ENCODE results near the gene ASTL. TPM values are rescaled to one million over a fixed set of nuclear protein-coding genes. Genes with fewer than 3 reads are reported as not detected.

Gene ASTL
- total RNA-seq, 1 donor from 2014 or later: not detected

DNA sequence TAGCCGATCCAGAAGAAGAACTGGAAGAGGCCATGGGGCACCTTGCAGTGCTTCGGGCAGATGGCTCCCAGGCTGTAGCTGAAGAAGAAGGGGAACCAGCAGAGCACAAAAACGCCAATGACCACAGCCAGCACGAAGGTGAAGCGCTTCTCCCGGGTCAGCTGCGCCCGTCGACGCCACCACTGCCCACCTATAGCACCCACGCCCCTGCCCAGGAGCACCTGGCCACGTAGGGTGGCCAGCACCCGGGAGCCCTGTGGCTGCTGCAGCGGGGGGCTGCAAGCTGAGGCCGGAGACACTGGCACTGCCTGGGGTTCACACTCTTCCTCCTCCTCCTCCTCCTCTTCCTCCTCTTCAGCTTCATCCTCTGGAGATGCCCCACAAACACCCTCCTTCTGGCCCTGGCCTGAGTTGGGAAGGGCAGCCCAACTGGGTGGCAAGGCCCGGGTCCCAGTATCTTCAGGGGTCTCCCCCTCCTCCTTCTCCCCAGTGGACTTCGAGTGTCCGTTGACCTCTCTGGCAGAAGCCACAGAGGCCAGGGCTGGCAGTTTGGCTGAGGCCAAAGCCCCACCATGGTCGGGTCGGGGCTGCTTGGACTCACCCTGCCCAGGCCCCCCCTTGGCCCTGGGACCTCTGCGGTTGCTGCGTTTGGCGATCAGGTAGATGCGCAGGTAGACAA, 23.3 kb downstream of the ASTL start:
- peaks cover 12% of the 10 kb centered on the region for H3K36me3 Mint-ChIP-seq (ENCODE audit: unreplicated experiment)
- H3K4me1 Mint-ChIP-seq (ENCODE audit: low read depth, unreplicated experiment): peaks cover 2% of the 10 kb centered on the region
- H3K27ac Mint-ChIP-seq (ENCODE audit: unreplicated experiment): no peak overlapping the region
- peaks cover 13% of the 10 kb centered on the region for H3K27me3 Mint-ChIP-seq (ENCODE audit: unreplicated experiment)
- DNase-seq: no peak
- TF ChIP-seq, protein P1, sequence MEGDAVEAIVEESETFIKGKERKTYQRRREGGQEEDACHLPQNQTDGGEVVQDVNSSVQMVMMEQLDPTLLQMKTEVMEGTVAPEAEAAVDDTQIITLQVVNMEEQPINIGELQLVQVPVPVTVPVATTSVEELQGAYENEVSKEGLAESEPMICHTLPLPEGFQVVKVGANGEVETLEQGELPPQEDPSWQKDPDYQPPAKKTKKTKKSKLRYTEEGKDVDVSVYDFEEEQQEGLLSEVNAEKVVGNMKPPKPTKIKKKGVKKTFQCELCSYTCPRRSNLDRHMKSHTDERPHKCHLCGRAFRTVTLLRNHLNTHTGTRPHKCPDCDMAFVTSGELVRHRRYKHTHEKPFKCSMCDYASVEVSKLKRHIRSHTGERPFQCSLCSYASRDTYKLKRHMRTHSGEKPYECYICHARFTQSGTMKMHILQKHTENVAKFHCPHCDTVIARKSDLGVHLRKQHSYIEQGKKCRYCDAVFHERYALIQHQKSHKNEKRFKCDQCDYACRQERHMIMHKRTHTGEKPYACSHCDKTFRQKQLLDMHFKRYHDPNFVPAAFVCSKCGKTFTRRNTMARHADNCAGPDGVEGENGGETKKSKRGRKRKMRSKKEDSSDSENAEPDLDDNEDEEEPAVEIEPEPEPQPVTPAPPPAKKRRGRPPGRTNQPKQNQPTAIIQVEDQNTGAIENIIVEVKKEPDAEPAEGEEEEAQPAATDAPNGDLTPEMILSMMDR (IDR thresholded peaks at IDR 0.05; ENCODE audit: partially characterized antibody, unreplicated experiment): no peak
- H3K4me3 Mint-ChIP-seq (ENCODE audit: unreplicated experiment): peak overlapping the region; percentile 55
- peaks cover 10% of the 10 kb centered on the region for H3K9me3 Mint-ChIP-seq (ENCODE audit: unreplicated experiment)

GRCh38 chr2:96114546-96114902, 23.8 kb downstream of the ASTL start:
- H3K9me3 Mint-ChIP-seq (ENCODE audit: unreplicated experiment): peaks cover 10% of the 10 kb centered on the region
- peaks cover 12% of the 10 kb centered on the region for H3K27me3 Mint-ChIP-seq (ENCODE audit: unreplicated experiment)
- peaks cover 2% of the 10 kb centered on the region for H3K4me1 Mint-ChIP-seq (ENCODE audit: low read depth, unreplicated experiment)
- H3K4me3 Mint-ChIP-seq (ENCODE audit: unreplicated experiment): no peak overlapping the region
- TF ChIP-seq, protein P1 (IDR thresholded peaks at IDR 0.05; ENCODE audit: partially characterized antibody, unreplicated experiment): no peak
- peaks cover 12% of the 10 kb centered on the region for H3K36me3 Mint-ChIP-seq (ENCODE audit: unreplicated experiment)
- H3K27ac Mint-ChIP-seq (ENCODE audit: unreplicated experiment): no peak overlapping the region
- no peak for DNase-seq

- peaks cover 10% of the 10 kb centered on the region for H3K36me3 Mint-ChIP-seq (ENCODE audit: unreplicated experiment)
- H3K4me3 Mint-ChIP-seq (ENCODE audit: unreplicated experiment): no peak overlapping the region
- H3K9me3 Mint-ChIP-seq (ENCODE audit: unreplicated experiment): peaks cover 8% of the 10 kb centered on the region
- TF ChIP-seq, protein P1 (IDR thresholded peaks at IDR 0.05; ENCODE audit: partially characterized antibody, unreplicated experiment): no peak
- H3K27me3 Mint-ChIP-seq (ENCODE audit: unreplicated experiment): peaks cover 12% of the 10 kb centered on the region
- peaks cover 7% of the 10 kb centered on the region for H3K4me1 Mint-ChIP-seq (ENCODE audit: low read depth, unreplicated experiment)
- DNase-seq: no peak
- H3K27ac Mint-ChIP-seq (ENCODE audit: unreplicated experiment): no peak overlapping the region
Observed at GRCh38 chr2:96113951-96114350, 24.4 kb downstream of the ASTL start.

DNA sequence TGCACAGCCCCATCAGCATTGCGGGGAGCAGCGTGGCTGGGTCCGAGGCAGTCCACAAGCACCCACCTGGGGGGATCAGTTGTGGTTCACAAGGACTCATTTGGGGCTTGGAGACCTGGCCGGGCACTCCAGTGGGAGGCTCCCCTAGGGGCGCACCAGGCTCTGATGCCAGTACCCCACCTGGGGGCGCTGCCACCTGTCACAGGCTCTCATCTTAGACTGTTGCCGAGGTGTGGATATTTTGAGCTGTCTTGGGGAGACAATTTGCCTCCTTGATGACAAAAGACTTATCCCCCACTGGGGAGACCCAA, 25.0 kb downstream of the ASTL start:
- TF ChIP-seq, protein P1 (IDR thresholded peaks at IDR 0.05; ENCODE audit: partially characterized antibody, unreplicated experiment): no peak
- H3K27me3 Mint-ChIP-seq (ENCODE audit: unreplicated experiment): peaks cover 10% of the 10 kb centered on the region
- no peak for DNase-seq
- peaks cover 7% of the 10 kb centered on the region for H3K36me3 Mint-ChIP-seq (ENCODE audit: unreplicated experiment)
- H3K27ac Mint-ChIP-seq (ENCODE audit: unreplicated experiment): no peak overlapping the region
- peak overlapping the region; percentile 15 for H3K4me3 Mint-ChIP-seq (ENCODE audit: unreplicated experiment)
- H3K4me1 Mint-ChIP-seq (ENCODE audit: low read depth, unreplicated experiment): peaks cover 9% of the 10 kb centered on the region
- peaks cover 8% of the 10 kb centered on the region for H3K9me3 Mint-ChIP-seq (ENCODE audit: unreplicated experiment)

- peaks cover 8% of the 10 kb centered on the region for H3K9me3 Mint-ChIP-seq (ENCODE audit: unreplicated experiment)
- H3K36me3 Mint-ChIP-seq (ENCODE audit: unreplicated experiment): peaks cover 7% of the 10 kb centered on the region
- no peak overlapping the region for H3K27ac Mint-ChIP-seq (ENCODE audit: unreplicated experiment)
- peak; percentile 9 for DNase-seq
- H3K4me1 Mint-ChIP-seq (ENCODE audit: low read depth, unreplicated experiment): peaks cover 12% of the 10 kb centered on the region
- TF ChIP-seq, protein P1 (IDR thresholded peaks at IDR 0.05; ENCODE audit: partially characterized antibody, unreplicated experiment): no peak
- peaks cover 10% of the 10 kb centered on the region for H3K27me3 Mint-ChIP-seq (ENCODE audit: unreplicated experiment)
- peak overlapping the region; percentile 15 for H3K4me3 Mint-ChIP-seq (ENCODE audit: unreplicated experiment)
Observed at GRCh38 chr2:96112501-96113366, 25.6 kb downstream of the ASTL start.
